ENCODE results near the gene TUBB2A.
"Not testable (repeated sequence)": the region's sequence is repeated elsewhere in the genome, so short reads cannot be mapped to it uniquely, and the experiment has no call there.

Gene TUBB2A

GRCh38 chr6:3152689-3153088, 4.7 kb downstream of the TUBB2A start:
- H3K4me1 Mint-ChIP-seq, result peaks cover 8% of the 10 kb centered on the region

DNA sequence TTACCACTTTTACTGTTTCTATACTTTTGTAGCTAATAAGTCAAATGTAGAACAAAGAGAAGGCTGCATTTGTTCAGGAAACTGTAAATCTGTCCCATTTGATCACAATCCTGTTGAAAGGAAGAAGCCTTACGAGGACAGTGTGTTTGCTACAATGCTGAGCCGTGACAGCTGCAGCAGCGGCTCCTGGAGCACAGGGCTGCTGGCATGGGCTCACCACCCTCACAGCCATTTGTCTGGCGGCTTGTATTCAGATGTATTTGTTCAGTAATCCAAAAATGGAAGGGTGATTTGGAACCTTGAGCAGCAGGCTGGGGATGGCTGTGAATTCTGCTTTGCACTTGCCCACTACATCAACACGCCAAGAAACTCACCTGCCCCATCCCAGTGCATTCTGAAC, 5.7 kb downstream of the TUBB2A start:
- peaks cover 15% of the 10 kb centered on the region for H3K27me3 Mint-ChIP-seq
- peaks cover 4% of the 10 kb centered on the region for H3K36me3 Mint-ChIP-seq
- DNase-seq, result no peak

More at GRCh38 chr6:3152689-3153088, 4.7 kb downstream of the TUBB2A start:
- Mint-ChIP-seq H3K9me3 (no peaks in the 10 kb centered on the region), H3K27me3 (peaks cover 23% of the 10 kb centered on the region), H3K27ac (no peak overlapping the region), H3K4me3 (no peak overlapping the region), H3K36me3 (no peaks in the 10 kb centered on the region)
- CTCF ChIA-PET, result interaction anchor here (0.6 to 1.1 kb wide), 2 partner anchors 10 to 1716 kb away, joined by 3 read pairs; no protein-coding TSS in a partner anchor
- no peak for DNase-seq

DNA sequence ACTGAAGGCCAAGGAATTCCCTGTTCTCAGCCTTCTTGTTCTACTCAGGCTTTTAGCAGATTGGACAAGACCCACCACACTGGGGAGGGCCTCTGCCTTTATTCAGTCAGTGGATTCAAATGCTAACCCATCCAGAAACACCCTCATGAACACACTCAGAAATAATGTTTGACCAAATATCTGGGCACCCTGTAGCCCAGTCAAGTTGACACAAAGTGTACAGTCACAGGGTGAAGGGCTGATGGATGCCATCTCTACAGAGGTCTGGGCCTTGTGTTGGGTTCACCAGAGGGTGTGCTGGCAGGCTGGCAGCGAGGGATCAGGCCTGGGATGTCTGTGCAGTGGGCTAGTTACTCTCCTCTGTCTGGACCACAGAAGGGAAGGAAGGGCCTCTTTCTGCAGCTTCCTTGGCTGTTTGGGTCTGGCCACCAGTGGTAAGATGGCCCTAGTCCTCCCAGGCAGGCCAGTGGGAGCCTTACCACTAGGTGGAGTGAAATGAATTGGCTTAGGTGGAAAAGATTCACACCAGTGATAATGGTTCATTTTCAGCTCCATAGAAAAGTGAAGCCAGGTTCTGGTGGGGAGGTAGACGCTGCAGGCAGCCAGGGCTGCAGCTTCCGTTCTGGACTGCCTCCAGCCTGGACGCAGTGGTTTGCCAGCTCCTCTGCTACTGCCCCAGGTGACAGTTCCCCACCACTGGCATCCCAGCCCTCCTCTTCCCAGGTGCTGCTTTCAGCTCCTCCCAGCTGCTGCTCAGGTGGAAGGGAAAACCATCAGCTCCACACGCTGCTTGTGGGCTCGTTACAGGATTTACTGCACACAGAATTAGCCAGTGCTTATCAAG, 9.2 kb downstream of the TUBB2A start:
- no peak for DNase-seq
- no peak overlapping the region for H3K27ac Mint-ChIP-seq
- no peaks in the 10 kb centered on the region for H3K9me3 Mint-ChIP-seq
- no peak overlapping the region for H3K4me3 Mint-ChIP-seq
- H3K36me3 Mint-ChIP-seq, result peaks cover 6% of the 10 kb centered on the region
- no peaks in the 10 kb centered on the region for H3K27me3 Mint-ChIP-seq
- CTCF ChIA-PET, result interaction anchor here (0.9 kb wide), 1 partner anchor 9 kb away, joined by 3 read pairs; the partner anchor contains the start of gene TUBB2A
- peaks cover 4% of the 10 kb centered on the region for H3K4me1 Mint-ChIP-seq

More for the DNA sequence above, 5.7 kb downstream of the TUBB2A start:
- no peak overlapping the region for H3K27ac Mint-ChIP-seq
- CTCF ChIA-PET, result no interaction called here
- H3K4me1 Mint-ChIP-seq, result peaks cover 5% of the 10 kb centered on the region
- H3K4me3 Mint-ChIP-seq, result no peak overlapping the region
- H3K9me3 Mint-ChIP-seq, result no peaks in the 10 kb centered on the region

DNA sequence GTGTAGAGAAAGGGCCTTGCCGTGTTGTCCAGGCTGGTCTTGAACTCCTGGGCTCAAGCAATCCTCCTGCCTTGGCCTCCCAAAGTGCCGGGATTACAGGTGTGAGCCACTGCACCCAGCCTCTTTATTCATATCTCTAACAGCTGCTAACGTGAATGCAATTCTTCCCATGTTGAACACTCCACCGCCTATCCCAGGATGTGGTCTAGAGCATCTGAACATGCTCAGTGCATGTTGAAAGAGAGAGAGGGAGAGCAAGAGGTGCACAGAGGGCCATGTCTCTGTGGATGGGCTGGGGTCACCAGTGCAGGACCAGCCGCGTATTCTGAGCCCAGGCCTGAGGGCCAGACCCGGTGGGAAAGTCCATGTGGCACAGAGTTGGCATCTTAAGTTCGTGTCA, 12.8 kb downstream of the TUBB2A start:
- Mint-ChIP-seq H3K36me3 (peaks cover 6% of the 10 kb centered on the region), H3K4me1 (peaks cover 5% of the 10 kb centered on the region), H3K4me3 (no peak overlapping the region), H3K27ac (no peak overlapping the region), H3K27me3 (no peaks in the 10 kb centered on the region), H3K9me3 (no peaks in the 10 kb centered on the region)
- CTCF ChIA-PET, result no interaction called here
- no peak for DNase-seq

DNA sequence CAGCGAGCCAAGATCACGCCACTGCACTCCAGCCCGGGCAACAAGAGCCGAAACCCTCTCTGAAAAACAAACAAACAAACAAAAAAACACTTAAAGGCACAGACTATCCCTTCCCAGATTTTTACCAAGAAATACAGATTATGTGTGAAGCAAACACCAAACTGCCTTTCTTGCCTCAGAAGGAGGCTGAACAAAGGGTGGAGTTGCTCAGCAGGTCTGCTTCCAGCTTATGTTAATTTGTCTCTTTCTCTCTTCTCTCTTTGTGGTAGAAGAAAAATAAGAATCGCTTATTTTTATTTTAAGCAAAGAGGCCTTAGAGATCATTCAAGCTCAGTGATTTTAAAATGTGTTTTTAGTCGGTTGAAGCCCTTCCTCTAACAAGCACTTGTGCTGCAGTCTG, 14.2 kb downstream of the TUBB2A start:
- H3K27ac Mint-ChIP-seq, result no peak overlapping the region
- CTCF ChIA-PET, result interaction anchor here (1.1 kb wide), 1 partner anchor 9 kb away, joined by 3 read pairs; no protein-coding TSS in a partner anchor

GRCh38 chr6:3142536-3142935, 14.8 kb downstream of the TUBB2A start:
- Mint-ChIP-seq H3K9me3 (no peaks in the 10 kb centered on the region), H3K4me3 (no peak overlapping the region), H3K36me3 (peaks cover 7% of the 10 kb centered on the region), H3K27ac (no peak overlapping the region), H3K4me1 (peaks cover 11% of the 10 kb centered on the region), H3K27me3 (no peaks in the 10 kb centered on the region)
- no peak for DNase-seq
- CTCF ChIA-PET, result interaction anchor here (1.1 kb wide), 1 partner anchor 10 kb away, joined by 3 read pairs; no protein-coding TSS in a partner anchor

More for the DNA sequence above, 14.2 kb downstream of the TUBB2A start:
- H3K4me3 Mint-ChIP-seq, result no peak overlapping the region
- no peaks in the 10 kb centered on the region for H3K27me3 Mint-ChIP-seq
- DNase-seq, result no peak
- no peaks in the 10 kb centered on the region for H3K9me3 Mint-ChIP-seq
- peaks cover 11% of the 10 kb centered on the region for H3K4me1 Mint-ChIP-seq
- H3K36me3 Mint-ChIP-seq, result peaks cover 6% of the 10 kb centered on the region

GRCh38 chr6:3140201-3140600, 17.1 kb downstream of the TUBB2A start:
- peaks cover 5% of the 10 kb centered on the region for H3K36me3 Mint-ChIP-seq
- no peaks in the 10 kb centered on the region for H3K9me3 Mint-ChIP-seq
- no peak overlapping the region for H3K4me3 Mint-ChIP-seq
- H3K27ac Mint-ChIP-seq, result no peak overlapping the region
- CTCF ChIA-PET, result interaction anchor here (1.3 kb wide), 1 partner anchor 111 kb away, joined by 4 read pairs; no protein-coding TSS in a partner anchor
- DNase-seq, result no peak
- peaks cover 11% of the 10 kb centered on the region for H3K4me1 Mint-ChIP-seq
- H3K27me3 Mint-ChIP-seq, result no peaks in the 10 kb centered on the region

GRCh38 chr6:3139090-3139903, 18.0 kb downstream of the TUBB2A start:
- CTCF ChIA-PET, result interaction anchor here (1.3 kb wide), 1 partner anchor 112 kb away, joined by 4 read pairs; no protein-coding TSS in a partner anchor
- Mint-ChIP-seq H3K36me3 (peaks cover 2% of the 10 kb centered on the region), H3K4me1 (peaks cover 8% of the 10 kb centered on the region), H3K27me3 (no peaks in the 10 kb centered on the region), H3K9me3 (no peaks in the 10 kb centered on the region), H3K27ac (peak overlapping the region; percentile 42), H3K4me3 (no peak overlapping the region)
- no peak for DNase-seq

GRCh38 chr6:3138341-3138740, 19.0 kb downstream of the TUBB2A start:
- H3K9me3 Mint-ChIP-seq, result no peaks in the 10 kb centered on the region
- CTCF ChIA-PET, result no interaction called here
- no peaks in the 10 kb centered on the region for H3K27me3 Mint-ChIP-seq
- peaks cover 8% of the 10 kb centered on the region for H3K4me1 Mint-ChIP-seq
- no peak for DNase-seq
- no peak overlapping the region for H3K27ac Mint-ChIP-seq
- peaks cover 2% of the 10 kb centered on the region for H3K36me3 Mint-ChIP-seq
- no peak overlapping the region for H3K4me3 Mint-ChIP-seq

GRCh38 chr6:3137873-3138272, 19.5 kb downstream of the TUBB2A start:
- H3K36me3 Mint-ChIP-seq, DNase-seq, H3K27ac Mint-ChIP-seq, H3K27me3 Mint-ChIP-seq, H3K4me1 Mint-ChIP-seq, H3K9me3 Mint-ChIP-seq, H3K4me3 Mint-ChIP-seq, CTCF ChIA-PET: not testable (repeated sequence)

DNA sequence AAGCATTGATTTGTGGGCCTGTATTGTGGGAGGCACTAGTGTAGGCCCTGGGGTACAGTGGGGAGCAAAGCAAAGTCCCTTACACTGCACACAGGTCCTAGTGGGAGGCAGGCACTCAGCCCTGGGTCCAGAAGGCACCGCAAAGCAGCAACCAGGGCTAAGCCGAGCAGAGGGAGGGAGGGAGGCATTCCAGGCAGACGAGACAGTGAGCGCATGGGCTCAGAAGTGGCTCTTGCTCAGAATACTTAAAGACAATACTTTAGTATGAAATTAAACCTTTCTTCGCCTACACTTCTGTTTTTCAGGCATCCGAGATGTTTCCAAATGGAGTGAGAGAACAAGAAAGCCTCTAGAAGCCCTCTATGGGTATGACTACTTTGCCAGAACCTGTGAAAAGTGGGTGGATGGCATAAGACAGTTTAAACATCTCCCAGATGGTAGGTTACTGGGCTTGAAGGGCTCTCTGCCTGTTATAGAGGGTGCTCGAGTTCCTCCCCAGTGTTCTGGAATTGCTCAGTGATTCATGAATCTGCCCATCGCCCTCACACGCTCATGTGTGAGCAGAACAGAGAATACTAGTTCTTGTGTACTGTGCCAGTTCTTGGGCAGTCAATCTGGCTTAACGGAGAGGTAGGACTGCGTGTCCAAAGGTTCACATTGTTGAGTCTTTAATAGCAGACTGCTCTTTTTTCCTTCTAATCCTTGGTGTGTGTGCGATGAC, 20.1 kb downstream of the TUBB2A start:
- CTCF ChIA-PET, result no interaction called here
- Mint-ChIP-seq H3K36me3 (peaks cover 2% of the 10 kb centered on the region), H3K27ac (no peak overlapping the region), H3K9me3 (no peaks in the 10 kb centered on the region), H3K4me1 (peaks cover 8% of the 10 kb centered on the region), H3K27me3 (no peaks in the 10 kb centered on the region), H3K4me3 (no peak overlapping the region)
- DNase-seq, result no peak

DNA sequence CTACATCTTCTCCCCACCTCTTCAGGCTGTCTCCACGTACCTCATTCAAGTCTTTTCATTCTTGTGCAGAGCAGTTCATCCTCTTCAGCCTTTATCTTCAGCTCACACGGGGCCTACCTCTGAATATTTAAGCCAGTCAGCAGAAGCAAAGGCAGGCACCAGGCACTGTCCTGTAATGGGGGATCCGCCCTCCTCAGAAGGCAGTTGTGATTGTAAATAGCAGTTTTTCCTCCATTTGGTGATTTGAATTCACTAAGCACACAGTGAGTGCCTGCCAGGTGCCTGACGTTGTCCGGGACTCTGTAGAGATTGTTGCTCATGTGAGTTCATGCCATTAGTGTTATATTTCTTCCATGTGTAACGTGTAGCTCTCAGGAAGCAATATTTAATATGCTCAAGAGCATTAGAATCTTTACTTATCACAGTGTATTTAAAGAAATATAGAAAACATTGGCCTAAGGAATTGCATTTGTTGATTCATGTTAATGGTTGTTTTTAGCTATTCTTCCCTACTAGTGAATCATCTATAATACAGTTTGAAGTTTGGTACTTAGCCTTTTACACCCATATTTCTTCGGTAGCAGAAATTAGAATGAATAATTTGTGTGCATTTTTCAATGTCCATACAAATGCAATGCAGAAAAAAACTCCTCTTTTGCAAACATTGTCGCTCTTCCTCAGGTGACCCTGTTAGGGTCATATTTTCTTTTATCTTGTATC, 20.9 kb downstream of the TUBB2A start:
- Mint-ChIP-seq H3K4me1 (peaks cover 8% of the 10 kb centered on the region), H3K4me3 (no peak overlapping the region), H3K9me3 (no peaks in the 10 kb centered on the region), H3K27me3 (no peaks in the 10 kb centered on the region), H3K27ac (no peak overlapping the region), H3K36me3 (peaks cover 2% of the 10 kb centered on the region)
- DNase-seq, result no peak
- CTCF ChIA-PET, result no interaction called here

GRCh38 chr6:3135668-3136291, 21.6 kb downstream of the TUBB2A start:
- Mint-ChIP-seq H3K4me3 (no peak overlapping the region), H3K27ac (no peak overlapping the region), H3K9me3 (no peaks in the 10 kb centered on the region), H3K4me1 (peaks cover 8% of the 10 kb centered on the region), H3K36me3 (peaks cover 2% of the 10 kb centered on the region), H3K27me3 (no peaks in the 10 kb centered on the region)
- no peak for DNase-seq
- CTCF ChIA-PET, result no interaction called here
